GM18502 (cell line): Measurements from ENCODE around the gene SLC16A2.
A peak's percentile ranks its signal among the peaks of the same experiment; 100 is the strongest.

ENCODE experiments used
- ATAC-seq: cut with Tn5 transposase; IDR thresholded peaks from one replicate; pipeline ENCODE4 v1.9.1; 2021; ENCODE audit warnings: mild to moderate bottlenecking; ENCODE audit not compliant: unreplicated experiment, poor library complexity

The SLC16A2 gene

DNA sequence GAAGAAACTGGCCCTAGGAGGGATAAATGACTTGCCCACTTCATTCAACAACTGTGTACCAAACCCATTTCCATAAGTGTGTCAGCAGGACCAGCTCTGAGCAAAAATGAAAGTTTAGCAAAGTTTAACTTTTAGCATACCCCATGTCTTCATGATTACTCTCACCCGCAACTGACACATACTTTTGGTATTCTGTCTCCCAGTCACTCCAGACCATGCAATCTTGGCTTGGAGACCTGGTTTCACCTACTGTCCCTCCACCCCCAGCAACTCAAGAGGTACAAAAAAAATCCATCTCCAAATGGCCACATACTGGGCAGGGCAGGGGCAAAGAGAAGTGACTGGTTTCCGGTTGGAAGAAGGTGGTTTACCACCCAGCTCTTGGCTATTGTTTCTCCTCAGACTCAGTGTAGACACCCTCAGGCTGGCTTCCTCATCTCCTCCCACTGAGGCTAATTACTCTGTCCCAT, 113.3 kb downstream of the SLC16A2 start:
- peak; percentile 49 for ATAC-seq

DNA sequence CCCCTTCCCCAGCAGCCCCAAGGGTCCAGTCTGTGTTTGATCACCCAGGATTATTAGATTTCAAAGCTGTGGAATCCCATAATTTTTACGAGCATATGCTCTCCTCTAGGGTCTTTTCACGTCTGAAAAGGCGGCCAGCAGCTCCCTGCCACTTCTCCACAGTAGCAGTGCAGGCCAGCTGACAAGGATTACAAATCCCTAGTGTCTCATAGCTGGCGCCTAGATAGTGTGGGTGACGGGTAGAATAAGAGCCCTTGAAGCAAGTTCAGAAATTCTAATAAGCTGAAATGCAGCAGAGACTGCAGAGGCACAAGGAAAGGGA, 113.8 kb downstream of the SLC16A2 start:
- ATAC-seq: peak; percentile 5

DNA sequence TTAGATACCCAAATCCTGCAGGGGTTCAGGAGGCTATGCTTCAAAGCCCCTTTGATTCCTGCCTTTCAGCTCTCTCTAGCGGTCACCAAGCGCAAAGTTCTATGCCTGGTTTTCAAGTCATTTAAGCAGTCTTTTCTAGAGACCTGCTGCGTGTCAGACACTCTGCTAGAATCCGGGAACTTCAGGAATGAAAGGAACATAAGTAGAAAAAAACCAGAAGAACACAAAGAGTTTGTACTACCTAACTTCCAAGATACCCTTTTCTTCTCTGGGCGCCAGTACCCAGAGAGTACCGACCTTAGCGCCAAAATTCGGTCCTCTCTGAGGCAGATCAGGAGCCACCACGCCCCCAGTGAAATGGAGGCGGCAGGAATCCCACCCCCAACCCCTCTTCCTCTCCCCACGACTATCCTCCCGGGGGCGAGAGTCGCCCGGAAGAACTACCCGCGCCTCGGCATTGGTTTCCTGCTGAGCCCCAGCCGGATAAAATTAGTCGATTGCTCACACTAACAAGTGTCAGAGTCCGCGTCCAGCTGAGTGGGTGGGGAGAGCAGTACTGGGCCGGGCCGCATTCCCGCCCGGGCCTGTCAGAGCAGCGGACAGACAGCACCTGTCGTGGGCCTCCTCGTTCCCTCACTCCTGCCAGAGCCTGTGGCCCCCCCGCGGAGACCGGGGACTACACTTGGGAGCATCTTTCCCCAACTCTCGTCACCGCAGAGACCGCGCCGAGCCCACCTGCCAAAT, 114.3 kb downstream of the SLC16A2 start:
- peak; percentile 31 for ATAC-seq

DNA sequence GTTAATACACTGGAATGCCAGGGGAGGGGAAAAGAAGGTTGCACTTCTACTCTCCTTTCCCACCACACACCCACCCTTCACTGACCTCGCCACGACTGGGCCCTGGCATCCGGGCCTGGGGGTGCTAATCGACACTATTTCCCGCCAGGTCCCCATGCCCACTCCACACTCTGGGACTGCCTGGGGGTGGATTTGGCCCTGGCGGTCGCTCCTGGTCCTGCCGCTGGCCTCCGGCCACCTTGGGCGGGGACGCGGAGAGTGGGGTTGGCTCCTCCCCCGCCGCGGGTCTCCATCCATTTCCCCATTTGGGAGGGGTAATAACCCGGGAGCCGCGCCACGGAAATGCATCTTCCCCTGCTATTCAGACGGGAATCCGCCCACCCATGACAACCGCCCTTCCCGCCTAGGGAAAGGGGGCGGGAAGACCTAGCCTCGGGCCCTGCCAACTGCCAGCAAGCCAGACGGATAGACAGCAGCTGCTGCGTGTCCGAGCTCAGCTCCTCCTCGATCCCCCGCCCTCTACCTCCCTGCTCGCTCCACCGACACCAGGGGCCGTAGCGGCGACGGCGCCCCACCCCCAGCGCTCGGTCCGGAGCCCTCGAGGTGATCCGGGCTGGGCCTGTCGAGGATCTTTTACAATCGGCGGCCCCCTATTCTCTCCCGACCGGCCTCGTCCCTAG, 115.0 kb downstream of the SLC16A2 start:
- ATAC-seq: peak; percentile 64

DNA sequence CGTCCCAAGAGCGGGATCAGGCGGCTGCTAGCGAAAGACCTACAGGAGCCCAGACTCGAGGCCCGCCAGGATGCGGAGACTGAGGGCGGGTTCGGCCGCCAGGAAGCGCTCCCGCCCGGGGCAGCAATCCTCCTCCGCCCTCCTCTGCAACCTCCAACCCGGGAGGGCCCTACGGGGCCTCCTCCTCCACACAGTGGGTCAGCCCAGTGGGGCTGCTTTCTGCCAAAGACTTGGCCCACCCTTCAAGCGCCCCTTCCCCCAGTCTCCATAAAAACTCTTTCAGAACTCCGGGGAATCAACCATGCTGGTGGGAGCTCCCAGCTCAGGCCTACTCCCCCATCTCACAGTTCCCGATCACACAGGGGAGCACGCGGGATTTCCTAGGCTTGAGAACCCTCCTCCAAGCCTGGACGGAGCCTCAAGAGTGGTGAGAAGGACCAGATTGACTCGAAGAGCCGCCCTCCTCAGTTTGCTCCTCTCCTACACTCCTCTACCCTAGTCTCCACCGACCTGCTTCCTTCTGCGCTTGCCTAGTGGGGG, 115.6 kb downstream of the SLC16A2 start:
- ATAC-seq: peak; percentile 37

DNA sequence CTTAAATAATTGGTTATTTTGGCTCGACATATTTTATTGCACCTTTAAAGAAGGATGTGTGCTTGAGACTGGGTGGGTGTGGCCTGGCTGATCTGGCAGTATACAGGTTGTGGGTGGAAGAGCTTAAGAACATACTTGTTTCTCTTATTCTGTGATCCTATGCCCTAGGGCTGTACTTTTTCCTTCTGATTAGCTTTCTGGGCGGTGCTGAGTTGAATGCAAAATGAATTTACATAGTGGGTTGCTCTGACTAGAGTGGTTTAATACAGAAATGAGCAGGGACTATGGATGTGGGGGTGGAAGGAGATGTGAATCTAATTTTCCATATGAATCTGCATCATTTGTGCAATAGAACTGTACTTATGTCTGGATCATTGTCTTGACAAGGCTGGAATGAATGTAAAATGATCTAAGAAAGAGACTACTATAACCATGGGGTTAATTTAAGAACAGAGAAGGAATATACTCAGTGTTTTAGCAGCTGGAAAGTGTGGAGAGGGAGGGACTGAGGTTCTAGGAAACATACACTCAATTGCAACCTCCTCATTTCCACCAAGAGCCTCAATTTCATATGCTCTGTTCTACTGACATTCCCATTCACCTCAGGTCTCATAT, 119.4 kb downstream of the SLC16A2 start:
- no peak for ATAC-seq

DNA sequence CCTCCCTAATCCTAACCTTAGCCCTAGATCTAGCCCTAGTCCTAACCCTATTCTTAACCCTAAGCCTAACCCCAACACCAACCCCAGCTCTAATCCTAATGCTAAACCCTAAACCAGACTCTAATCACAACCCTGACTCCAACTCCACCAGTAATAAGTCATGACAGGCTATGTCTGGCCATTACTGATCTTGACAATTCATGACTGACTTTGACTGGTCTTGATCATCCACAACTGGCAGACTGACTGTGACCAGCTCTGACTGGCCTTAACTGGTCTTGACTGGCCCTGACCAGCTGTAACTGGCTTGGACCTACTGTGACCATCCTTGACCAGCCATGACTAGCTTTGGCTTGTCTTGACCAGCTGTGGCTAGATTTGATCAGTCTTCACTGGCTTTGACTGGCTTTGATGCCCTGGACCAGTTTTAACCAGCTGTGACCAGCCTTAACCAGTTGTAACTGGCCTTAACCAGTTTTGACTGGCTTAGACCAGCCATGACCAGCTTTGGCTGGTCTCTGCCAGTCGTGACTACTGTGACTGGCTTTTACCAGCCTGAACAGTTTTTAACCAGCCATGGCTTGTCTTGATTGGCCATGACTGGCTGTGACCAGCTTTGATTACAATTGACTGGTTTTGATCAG, 124.7 kb downstream of the SLC16A2 start:
- no peak for ATAC-seq

DNA sequence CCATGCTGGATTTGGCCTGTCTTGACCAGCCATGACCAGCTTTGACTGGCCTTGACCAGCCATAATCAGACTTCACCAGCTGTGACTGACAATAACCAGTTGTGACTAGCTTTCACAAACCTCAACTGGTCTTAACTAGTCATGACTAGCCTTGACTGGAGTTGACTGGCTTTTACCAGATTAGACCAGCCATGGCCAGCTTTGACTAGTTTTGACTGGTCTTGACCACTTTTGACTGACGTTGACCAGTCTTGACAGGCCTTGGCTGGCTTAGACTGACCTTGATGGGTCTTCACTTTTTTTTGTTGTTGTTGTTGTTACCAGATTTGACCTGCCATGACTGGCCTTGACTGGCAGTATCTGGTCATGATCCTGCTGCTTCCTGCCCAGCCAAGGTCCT, 125.7 kb downstream of the SLC16A2 start:
- no peak for ATAC-seq

DNA sequence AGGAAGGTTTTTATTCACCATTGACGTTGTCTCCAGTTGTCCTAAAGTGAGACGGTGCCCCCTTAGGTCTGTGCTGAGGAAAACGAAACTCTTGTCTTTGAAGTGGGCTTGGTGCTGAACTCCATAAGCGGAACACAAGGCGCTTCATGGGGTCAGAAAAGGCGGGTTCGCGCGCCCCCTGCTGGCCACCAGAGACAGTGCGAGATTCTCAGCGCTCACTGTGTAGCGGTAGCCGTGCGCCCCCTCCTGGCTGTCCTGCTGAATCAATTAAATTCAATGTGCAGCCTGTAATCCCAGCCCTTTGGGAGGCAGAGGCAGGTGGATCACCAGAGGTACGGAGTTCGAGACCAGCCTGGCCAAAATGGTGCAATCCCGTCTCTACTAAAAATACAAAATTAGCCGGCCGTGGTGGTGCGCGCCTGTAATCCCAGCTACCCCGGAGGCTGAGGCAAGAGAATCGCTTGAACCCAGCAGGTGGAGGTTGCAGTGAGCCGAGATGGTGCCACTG, 129.1 kb downstream of the SLC16A2 start:
- ATAC-seq: peak; percentile 93

DNA sequence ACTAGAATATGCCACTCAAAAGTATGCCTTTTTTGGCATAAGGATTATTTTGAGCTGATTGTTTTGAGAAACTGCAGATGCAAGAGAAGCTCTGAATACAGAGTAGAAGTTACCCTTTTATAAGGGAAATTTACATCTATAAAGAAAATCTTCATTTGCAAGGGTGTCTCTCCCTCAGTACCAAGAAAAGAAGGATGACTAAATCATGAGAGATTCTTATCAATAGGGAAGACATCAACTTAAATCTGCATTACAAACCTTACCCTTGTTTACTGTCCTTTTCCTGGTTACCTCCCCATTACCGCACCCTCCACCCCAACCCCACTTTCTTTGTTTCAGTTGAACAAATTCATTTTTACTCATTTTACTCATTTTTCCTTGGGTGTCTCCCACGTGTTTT, 130.6 kb downstream of the SLC16A2 start:
- ATAC-seq: no peak

DNA sequence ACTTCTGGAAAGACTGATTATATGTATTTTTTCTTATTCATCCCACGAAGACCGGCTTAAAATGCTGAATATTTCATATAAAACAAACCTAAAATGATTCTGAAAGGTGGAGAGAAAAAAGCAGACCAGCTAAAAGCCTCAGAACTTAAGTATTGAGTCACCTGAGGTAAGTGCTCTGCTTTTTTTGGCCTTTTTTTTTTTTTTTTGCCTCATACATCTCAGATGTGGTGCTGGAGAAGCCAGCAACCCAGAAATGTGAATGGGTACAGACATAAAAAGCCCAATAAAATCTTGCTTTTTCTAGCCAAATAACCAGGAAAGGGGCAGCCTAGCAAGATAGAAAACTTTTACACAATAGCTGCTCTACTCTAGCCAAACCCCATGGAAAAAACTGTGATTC, 136.1 kb downstream of the SLC16A2 start:
- ATAC-seq: no peak

DNA sequence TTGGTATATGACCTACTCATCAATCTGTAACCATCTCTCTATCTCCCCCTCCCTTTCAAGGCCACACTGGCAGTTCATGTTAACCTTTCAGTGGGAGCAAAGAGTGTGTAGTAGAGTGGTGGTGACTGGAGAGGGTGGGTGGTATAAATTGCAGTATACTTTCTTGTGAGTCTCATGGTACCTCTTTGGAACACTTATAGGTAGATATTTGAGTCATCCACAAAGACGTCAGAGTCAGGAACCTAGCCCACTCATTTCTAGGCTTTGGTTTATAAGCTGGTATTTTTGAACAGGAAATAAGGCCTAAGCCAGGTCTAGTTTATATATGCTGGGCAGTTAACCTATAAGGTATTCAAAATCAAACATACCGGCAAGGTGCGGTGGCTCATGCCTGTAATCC, 156.8 kb downstream of the SLC16A2 start:
- peak; percentile 60 for ATAC-seq

DNA sequence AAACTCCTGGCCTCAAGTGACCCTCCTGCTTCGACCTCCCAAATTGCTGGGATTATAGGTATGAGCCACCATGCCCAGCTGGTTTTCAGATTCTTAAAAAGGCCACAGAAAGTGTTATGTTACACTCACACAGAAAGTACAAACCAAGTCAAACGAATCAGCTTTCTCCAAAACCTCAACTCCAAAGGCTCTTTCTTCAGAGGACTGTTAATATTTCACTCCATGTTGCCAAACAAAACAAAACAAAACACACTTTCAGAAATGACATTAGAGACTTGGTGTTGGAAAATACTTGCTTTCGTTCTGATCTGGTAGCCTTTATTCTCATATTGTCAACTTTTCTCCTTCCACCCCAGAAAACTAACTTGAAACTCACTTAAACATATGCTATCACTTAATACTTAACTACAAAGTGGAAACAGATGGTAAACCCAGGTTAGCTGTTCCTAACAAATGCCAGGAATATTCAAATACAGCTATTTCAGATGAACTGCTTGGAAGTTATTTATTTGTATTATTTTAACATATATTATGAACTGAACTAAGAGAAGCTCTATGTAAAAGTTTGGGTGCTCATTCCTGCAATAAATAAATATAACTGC, 158.4 kb downstream of the SLC16A2 start:
- ATAC-seq: no peak
